NCI-H146 treated with DMSO at 0.1 percent for 48 hours (cell line): ENCODE data around the gene KLHL24.
"Not testable (repeated sequence)": the region's sequence is repeated elsewhere in the genome, so short reads cannot be mapped to it uniquely, and the experiment has no call there.

Experiments used
- DNase-seq: peaks from one replicate; lab custom pipeline; 2025; ENCODE audit not compliant: unreplicated experiment; lab: John Stamatoyannopoulos, UW

KLHL24 gene

DNA sequence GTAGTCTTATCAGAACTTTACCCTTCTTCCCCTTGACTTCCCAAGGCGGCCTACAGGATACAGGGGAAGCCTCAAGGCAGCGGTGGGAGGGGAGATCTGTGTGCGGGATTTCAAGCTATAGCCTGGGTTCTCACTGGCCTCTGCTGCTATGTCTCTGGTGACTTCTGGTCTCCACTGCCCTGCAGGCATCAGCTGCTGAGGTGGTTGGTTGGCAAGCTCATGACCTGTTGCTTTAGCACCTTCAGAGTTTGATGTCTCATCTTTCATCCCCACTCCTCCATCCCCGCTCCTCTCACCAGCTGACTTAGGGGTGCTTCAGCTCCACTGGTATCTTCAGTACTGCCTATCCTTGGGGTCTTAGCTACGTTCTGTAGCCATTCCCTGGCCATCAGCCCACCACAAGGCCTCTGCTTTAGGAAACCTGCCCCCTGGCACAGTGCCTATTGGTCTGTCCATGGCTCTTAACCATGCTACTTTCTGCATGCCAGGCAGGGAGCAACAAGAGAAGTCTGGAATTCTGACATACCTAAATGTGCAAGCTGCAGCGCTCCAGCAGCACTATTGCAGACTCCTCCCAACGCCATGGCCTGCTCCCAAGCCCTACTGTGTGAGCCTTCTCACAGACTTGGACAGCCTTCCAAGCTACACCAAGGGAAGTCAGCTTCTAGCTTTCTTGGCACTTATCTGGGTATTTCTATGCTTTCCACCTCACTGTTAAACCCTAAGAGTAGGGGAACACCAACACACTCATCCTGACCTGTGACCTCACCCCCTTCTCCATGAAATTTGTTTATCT is 60.3 kb downstream of the KLHL24 start:
- DNase-seq, result no peak

GRCh38 chr3:183697123-183697609 is 61.7 kb downstream of the KLHL24 start:
- DNase-seq, result no peak

DNA sequence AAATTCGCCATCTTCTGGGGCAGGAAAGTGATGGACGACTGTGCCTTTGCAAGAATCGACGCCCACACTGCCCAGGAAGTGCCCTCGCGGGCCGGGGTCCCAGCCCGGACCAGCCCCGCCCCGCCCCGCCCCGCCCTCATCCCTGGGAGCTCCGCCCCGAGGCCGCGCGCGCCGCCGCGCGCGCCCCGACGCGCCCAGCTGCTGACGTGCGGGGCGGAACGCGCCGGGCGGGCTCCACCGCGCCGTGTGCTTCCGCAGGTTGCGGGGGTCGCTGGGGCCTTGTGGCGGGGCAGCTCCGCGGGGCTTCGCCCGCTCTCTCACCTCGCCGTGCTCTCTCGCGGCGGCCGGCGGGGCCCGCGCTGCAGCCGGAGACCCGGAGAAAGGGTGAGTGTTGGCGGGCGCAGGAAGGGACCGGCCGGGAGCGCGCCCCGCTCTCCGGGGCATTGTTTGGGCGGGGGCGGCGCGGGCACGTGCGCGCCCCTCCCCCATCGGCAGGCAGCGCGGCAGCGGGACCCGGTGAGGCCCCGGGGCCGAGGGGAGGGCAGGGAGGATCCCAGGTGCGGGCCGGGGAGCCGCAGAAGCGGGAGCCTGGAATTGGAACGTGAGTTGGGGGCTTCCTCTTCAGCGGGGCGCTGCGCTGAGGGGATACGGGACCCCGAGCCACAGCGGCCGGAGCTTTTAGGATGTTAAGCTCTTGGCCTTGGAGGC is 62.3 kb downstream of the KLHL24 start, which contains the start of gene YEATS2:
Gene YEATS2, plus strand, starts transcription at position 188 of the 708 bp plus-strand sequence. CDS start 17,366 bp downstream, outside the sequence.
- DNase-seq, result peak; percentile 64

- DNase-seq, result peak; percentile 56
Measured at GRCh38 chr3:183698318-183698751, 62.9 kb downstream of the KLHL24 start.

DNA sequence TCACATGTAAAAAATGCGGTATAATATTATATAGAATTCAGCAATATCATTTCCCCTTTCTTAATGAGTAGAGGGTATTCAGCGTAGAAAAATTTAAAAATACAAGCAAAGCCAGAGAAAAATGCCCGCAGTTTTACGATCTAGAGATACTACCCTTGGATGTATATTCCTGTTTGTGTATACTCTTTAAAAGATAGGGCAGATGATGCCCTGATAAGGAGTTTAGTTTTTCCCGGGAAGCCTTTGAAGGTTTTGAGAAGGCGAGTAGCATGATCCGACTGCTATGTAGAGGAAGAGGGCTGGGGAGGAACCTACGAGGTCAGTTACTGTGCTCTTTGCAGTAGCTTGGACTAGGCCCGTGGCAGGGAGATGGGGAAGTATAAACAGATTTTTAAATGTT is 63.3 kb downstream of the KLHL24 start:
- DNase-seq, result no peak

DNA sequence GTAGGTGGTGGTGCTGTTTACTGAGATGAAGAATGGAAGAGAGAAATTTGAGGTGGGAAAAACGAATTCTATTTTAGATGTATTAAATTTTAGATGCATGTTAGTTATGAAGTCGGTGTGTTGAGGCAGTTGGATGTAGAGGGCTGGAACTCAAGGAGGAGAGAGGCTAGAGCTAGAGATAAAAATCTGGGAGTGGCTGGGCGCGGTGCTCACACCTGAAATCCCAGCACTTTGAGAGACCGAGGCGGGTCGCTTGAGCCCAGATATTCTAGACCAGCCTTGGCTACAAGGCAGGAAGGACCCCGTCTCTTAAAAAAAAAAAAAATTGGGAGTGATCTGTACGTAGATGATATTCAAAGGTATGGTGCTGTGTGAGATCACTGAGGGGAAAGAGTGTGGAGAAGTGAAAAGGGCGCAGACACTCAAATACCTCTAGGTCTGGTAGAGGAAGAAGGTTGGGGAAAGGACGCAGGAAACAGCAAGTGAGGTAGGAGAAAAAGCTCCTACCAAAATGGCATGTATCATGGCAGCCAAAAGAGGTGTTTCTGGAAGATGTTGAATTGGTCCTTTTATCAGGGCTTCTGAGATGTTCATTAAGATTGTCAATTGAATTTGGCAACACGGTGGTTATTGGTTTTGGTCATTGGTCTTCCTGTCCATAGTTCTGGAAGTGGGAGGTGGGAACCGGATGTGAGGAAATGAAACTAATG is 64.0 kb downstream of the KLHL24 start:
- DNase-seq, result no peak

DNA sequence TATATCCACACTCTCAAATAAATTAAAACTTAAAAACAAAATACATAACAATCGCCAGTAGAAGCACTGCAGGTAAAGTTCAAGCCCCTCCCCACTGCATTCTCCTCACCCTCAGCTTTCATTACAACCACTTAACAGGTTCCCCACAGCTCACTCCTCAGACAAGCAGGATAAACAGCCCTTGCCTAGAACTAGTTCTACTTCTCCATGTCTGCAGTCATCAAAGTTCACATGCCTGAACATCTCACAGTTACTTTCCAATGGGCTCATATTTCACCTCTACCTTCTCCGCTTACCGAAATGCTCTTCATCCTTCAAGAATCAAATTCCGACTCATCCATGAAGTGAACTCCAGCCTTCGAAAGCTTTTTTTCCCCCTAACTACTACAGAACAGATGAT is 66.3 kb downstream of the KLHL24 start:
- no peak for DNase-seq

DNA sequence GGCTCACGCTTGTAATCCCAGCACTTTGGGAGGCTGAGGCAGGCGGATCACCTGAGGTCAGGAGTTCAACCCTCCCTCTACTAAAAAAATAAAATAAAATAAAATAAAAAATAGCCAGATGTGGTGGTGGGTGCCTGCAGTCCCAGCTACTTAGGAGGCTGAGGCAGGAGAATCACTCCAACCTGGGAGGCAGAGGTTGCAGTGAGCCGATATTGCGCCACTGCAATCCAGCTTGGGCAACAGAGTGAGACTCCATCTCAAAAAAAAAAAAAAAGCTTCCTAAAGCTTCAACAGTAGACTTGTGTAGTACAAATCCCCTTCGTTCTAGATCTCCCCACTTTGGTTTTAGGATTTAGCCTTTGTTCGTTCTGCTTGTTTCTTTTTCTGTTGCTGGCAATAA is 68.5 kb downstream of the KLHL24 start:
- not testable (repeated sequence) for DNase-seq

- no peak for DNase-seq
Measured at GRCh38 chr3:183710231-183710630, 74.8 kb downstream of the KLHL24 start.

GRCh38 chr3:183711516-183711915 is 76.1 kb downstream of the KLHL24 start:
- no peak for DNase-seq

GRCh38 chr3:183714622-183715021 is 79.2 kb downstream of the KLHL24 start:
- DNase-seq, result no peak

DNA sequence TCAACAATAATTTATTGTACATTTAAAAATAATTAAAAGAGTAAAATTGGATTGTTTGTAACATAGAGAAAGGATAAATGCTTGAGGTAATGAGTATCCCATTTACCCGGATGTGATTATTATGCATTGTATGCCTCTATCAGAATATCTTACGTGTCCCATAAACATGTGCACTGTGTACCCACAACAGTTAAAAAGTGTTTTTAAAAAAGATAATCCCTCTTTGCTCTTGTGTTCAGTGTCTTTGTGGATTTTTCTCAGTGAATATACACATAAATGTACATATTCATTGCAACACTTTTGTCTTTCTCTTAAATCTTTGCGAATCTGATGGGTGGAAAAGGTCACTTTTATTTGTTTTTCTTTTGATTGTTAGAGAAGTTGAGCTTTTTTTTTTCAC is 82.6 kb downstream of the KLHL24 start:
- no peak for DNase-seq

GRCh38 chr3:183725387-183725786 is 90.0 kb downstream of the KLHL24 start:
- no peak for DNase-seq

GRCh38 chr3:183728204-183728603 is 92.8 kb downstream of the KLHL24 start:
- no peak for DNase-seq

DNA sequence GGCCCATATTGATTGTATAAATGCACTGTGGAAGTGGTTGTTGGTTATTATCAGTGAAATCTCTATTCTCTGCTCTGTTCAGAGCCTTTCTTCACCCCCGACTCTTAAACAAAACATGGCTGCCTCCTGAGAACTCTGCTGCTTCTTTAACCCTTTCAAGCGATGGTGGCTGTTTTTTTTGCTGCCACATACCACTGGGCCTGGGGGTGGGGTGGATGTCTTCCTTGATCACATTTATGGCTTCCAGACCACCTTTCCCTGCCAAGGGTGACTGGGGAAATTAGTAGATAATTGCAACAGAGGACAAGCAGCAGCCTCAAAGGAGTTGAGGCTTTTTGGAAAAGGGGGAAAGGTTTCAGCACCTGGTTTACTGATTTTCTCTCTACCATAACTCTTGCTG is 94.9 kb downstream of the KLHL24 start:
- no peak for DNase-seq

- no peak for DNase-seq
Measured at GRCh38 chr3:183731611-183732010, 96.2 kb downstream of the KLHL24 start.

DNA sequence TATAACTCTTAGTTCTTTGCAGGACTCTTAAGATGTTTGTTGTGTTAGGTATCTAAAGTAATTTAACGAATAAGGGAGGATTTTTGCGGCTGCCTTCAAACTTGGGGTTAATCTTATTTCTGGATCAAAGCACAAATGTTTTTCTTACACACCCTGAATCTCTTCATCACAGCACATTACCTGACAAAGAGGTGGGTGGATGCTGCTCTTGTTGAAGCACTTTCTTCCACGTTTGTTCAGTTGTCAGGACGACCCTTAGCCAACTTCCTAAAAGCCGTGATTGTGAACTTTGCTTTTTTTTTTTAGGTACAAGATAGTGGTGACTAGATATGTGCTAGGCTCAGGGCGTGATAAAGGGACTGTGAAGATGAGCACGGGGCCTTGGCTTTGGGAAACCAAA is 98.1 kb downstream of the KLHL24 start:
- DNase-seq, result no peak
